MM.1S (cell line): ENCODE data around the gene NSL1.

Experiments
- DNase-seq: peaks from one replicate; pipeline ENCODE4 v3.0.0-alpha.2; 2015
- H2AFZ ChIP-seq: fragments of 300-600 bp; sonication (generic); 2 replicates; pipeline ENCODE4 v1.6.0; 2016; ENCODE audit warnings: antibody characterized with exemption, low read length
- H3F3A ChIP-seq: fragments of 300-600 bp; sonication (generic); 2 replicates; pipeline ENCODE4 v1.6.1; 2016; ENCODE audit warnings: mild to moderate bottlenecking, antibody characterized with exemption, low read length, moderate library complexity, mixed read lengths; ENCODE audit not compliant: insufficient read depth
- H3K27ac ChIP-seq: fragments of 300-600 bp; sonication (generic); 2 replicates; pipeline ENCODE4 v1.5.1; 2016; ENCODE audit warnings: mild to moderate bottlenecking, low read length
- H3K27me3 ChIP-seq: fragments of 300-600 bp; sonication (generic); replicated peaks from 2 replicates; pipeline ENCODE4 v1.6.0; 2016; ENCODE audit warnings: low read length; ENCODE audit not compliant: insufficient read depth
- H3K36me3 ChIP-seq: fragments of 300-600 bp; sonication (generic); replicated peaks from 2 replicates; pipeline ENCODE4 v1.6.1; 2016; ENCODE audit warnings: mild to moderate bottlenecking, low read length, mixed read lengths; ENCODE audit not compliant: insufficient read depth
- H3K4me1 ChIP-seq: fragments of 300-600 bp; sonication (generic); 2 replicates; pipeline ENCODE4 v1.6.1; 2016; ENCODE audit warnings: low read length, mixed read lengths
- H3K4me2 ChIP-seq: fragments of 300-600 bp; sonication (generic); 2 replicates; pipeline ENCODE4 v1.6.0; 2016; ENCODE audit warnings: low read depth, low read length
- H3K4me3 ChIP-seq: fragments of 300-600 bp; sonication (generic); 2 replicates; pipeline ENCODE4 v1.5.1; 2016; ENCODE audit warnings: low read length, mixed read lengths
- H3K79me2 ChIP-seq: fragments of 300-600 bp; sonication (generic); 2 replicates; pipeline ENCODE4 v1.6.1; 2016; ENCODE audit warnings: mixed run types, low read length, mixed read lengths
- H3K9ac ChIP-seq: fragments of 300-600 bp; sonication (generic); 2 replicates; pipeline ENCODE4 v1.6.1; 2016; ENCODE audit warnings: low read length, mixed read lengths
- H3K9me2 ChIP-seq: fragments of 300-600 bp; sonication (generic); replicated peaks from 2 replicates; pipeline ENCODE4 v1.6.1; 2016; ENCODE audit warnings: mild to moderate bottlenecking, low read length, mixed read lengths; ENCODE audit not compliant: insufficient read depth
- H3K9me3 ChIP-seq: fragments of 300-600 bp; sonication (generic); replicated peaks from 2 replicates; pipeline ENCODE4 v1.6.1; 2016; ENCODE audit warnings: mild to moderate bottlenecking, low read length, mixed read lengths; ENCODE audit not compliant: insufficient read depth
- H4K20me1 ChIP-seq: fragments of 300-600 bp; sonication (generic); 2 replicates; pipeline ENCODE4 v1.6.1; 2016; ENCODE audit warnings: mild to moderate bottlenecking, low read length, moderate library complexity, mixed read lengths; ENCODE audit not compliant: insufficient read depth
- EZH2 ChIP-seq: fragments of 300-600 bp; sonication (generic); optimal IDR thresholded peaks from 2 replicates; pipeline ENCODE3; 2017; ENCODE audit warnings: low read depth, mild to moderate bottlenecking, antibody characterized with exemption, low read length, mixed read lengths
- EZH2phosphoT487 ChIP-seq: fragments of 300-600 bp; sonication (generic); IDR thresholded peaks from 2 replicates; pipeline ENCODE4 v1.6.1; 2018; ENCODE audit warnings: antibody characterized with exemption, low read length
- TF ChIP-seq, protein P1 (sequence below): fragments of 300-600 bp; sonication (generic); IDR thresholded peaks from 2 replicates; pipeline ENCODE4 v1.5.1; 2016; ENCODE audit warnings: antibody characterized with exemption, low read length, mixed read lengths

Gene NSL1

DNA sequence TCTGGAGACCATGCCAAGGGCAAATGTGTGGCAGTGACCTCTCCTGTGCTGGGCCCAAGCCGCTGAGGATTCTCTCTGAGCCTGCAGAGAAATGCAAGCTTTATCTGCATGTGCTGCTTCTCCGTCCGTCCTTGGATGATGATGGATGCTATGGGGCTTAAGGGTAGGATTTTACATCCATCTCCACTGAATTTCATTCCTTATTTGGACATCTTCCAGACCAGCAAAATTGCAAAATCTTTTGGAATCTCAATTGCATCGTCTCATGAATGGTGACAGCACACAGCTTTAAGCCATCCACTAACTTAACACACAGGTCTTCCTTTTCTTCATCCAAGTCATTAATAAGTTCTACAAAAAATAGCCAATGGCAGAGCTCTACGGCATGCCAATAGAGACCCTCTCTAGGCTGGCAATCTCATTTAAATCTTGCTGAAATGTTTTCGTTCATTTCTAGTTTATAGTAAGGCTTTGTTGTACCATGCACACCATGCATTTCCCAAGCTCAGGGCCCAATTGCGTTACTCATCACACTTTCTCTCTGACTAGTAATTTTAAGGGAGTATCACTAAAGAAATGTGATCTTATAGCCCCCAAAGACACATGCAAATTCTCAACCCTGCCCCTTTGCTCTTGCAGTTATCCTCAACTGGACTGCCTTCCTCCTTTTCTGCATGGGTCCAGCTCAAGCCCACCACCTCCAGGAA is 103.1 kb downstream of the NSL1 start:
- Histone ChIP-seq H3K36me3 (no peaks in the 10 kb centered on the region), H2AFZ (no peak overlapping the region), H3F3A (no peaks in the 10 kb centered on the region), H3K4me3 (no peak overlapping the region), H3K4me1 (no peaks in the 10 kb centered on the region), H3K27me3 (no peaks in the 10 kb centered on the region), H4K20me1 (no peaks in the 10 kb centered on the region), H3K27ac (no peak overlapping the region), H3K4me2 (no peak overlapping the region), H3K9me2 (no peaks in the 10 kb centered on the region), H3K9me3 (no peaks in the 10 kb centered on the region), H3K79me2 (no peaks in the 10 kb centered on the region), H3K9ac (no peak overlapping the region)
- DNase-seq, result no peak
- TF ChIP-seq EZH2, result no peak
- TF ChIP-seq, protein P1, sequence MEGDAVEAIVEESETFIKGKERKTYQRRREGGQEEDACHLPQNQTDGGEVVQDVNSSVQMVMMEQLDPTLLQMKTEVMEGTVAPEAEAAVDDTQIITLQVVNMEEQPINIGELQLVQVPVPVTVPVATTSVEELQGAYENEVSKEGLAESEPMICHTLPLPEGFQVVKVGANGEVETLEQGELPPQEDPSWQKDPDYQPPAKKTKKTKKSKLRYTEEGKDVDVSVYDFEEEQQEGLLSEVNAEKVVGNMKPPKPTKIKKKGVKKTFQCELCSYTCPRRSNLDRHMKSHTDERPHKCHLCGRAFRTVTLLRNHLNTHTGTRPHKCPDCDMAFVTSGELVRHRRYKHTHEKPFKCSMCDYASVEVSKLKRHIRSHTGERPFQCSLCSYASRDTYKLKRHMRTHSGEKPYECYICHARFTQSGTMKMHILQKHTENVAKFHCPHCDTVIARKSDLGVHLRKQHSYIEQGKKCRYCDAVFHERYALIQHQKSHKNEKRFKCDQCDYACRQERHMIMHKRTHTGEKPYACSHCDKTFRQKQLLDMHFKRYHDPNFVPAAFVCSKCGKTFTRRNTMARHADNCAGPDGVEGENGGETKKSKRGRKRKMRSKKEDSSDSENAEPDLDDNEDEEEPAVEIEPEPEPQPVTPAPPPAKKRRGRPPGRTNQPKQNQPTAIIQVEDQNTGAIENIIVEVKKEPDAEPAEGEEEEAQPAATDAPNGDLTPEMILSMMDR, result no peak
- TF ChIP-seq EZH2phosphoT487, result no peak

DNA sequence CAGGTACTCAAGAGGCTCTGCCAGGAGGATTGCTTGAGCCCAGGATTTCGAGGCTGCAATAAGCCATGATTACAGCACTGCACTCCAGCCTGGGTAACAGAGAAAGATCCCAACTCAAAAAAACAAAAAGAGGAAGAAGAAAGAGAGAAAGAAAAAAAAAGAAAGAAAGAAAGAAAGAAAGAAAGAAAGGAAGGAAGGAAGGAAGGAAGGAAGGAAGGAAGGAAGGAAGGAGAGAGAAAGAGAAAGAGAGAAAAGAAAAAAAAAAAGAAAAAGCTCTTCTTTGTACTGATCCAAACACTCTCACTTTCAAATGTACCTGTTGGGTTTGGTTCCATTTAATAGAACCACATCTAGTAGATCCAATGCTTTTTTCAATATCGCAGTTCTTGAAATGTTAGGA is 103.8 kb downstream of the NSL1 start:
- Histone ChIP-seq H3K4me1 (peaks cover 7% of the 10 kb centered on the region; the same call in 1 of the 2 replicates), H2AFZ (no peak overlapping the region), H3K9ac (no peak overlapping the region), H3K27me3 (no peaks in the 10 kb centered on the region), H3K4me2 (no peak overlapping the region), H3K79me2 (no peaks in the 10 kb centered on the region), H3K27ac (no peak overlapping the region), H3K9me2 (no peaks in the 10 kb centered on the region), H3K4me3 (no peak overlapping the region), H3F3A (no peaks in the 10 kb centered on the region), H3K9me3 (no peaks in the 10 kb centered on the region), H4K20me1 (no peaks in the 10 kb centered on the region), H3K36me3 (no peaks in the 10 kb centered on the region)
- TF ChIP-seq, protein P1, result no peak
- no peak for TF ChIP-seq EZH2
- TF ChIP-seq EZH2phosphoT487, result no peak
- DNase-seq, result no peak

DNA sequence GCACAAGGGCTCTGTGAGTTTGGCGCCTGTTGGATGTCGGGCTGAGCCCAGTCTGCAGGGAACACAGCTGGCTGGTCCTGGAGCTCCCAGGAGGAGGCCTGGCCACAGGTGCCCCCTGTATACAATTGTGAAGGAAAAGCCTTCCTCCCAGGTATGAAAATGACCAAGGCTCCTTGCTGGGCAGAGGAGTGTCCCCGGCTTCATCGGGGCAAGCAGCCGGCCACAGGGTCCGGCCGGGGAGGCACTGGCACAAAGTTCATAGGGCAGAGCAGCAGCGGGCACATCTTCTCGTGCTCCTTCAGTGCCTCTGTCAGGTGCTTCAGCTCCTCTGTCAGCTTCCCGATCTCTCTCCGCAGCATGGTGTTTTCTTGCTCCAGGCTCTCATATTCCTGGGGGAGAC is 105.0 kb downstream of the NSL1 start:
- H3F3A ChIP-seq, result no peaks in the 10 kb centered on the region
- H3K27ac ChIP-seq, result no peak overlapping the region
- no peaks in the 10 kb centered on the region for H4K20me1 ChIP-seq
- H3K36me3 ChIP-seq, result no peaks in the 10 kb centered on the region
- H3K9me3 ChIP-seq, result no peaks in the 10 kb centered on the region
- peaks cover 7% of the 10 kb centered on the region; the same call in 1 of the 2 replicates for H3K4me1 ChIP-seq
- no peak overlapping the region for H3K4me2 ChIP-seq
- H3K27me3 ChIP-seq, result no peaks in the 10 kb centered on the region
- no peak overlapping the region for H3K9ac ChIP-seq
- TF ChIP-seq EZH2phosphoT487 (no peak), EZH2 (no peak)
- TF ChIP-seq, protein P1, result no peak
- H3K79me2 ChIP-seq, result no peaks in the 10 kb centered on the region
- DNase-seq, result no peak
- no peak overlapping the region for H2AFZ ChIP-seq
- no peak overlapping the region for H3K4me3 ChIP-seq
- no peaks in the 10 kb centered on the region for H3K9me2 ChIP-seq
